ENCODE measurements around the gene TNFRSF8.
"Not testable (repeated sequence)": the region's sequence is repeated elsewhere in the genome, so short reads cannot be mapped to it uniquely, and the experiment has no call there.

TNFRSF8 gene

DNA sequence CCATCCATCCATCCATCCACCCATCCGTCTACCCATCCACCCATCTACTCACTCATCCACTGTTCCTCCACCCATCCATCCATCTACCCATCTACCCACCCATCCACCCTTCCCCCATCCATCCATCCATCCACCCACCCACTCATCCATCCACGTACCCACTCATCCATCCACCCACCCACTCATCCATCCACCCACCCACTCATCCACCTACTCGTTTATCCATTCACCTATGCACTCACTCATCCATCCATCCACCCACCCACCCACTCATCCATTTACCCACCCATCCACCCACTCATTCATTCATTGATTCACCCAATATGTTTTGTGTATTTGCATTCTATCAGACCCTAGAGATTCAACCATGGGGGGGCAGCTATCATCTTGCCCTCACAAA, 27.2 kb downstream of the TNFRSF8 start:
- no peak for DNase-seq

DNA sequence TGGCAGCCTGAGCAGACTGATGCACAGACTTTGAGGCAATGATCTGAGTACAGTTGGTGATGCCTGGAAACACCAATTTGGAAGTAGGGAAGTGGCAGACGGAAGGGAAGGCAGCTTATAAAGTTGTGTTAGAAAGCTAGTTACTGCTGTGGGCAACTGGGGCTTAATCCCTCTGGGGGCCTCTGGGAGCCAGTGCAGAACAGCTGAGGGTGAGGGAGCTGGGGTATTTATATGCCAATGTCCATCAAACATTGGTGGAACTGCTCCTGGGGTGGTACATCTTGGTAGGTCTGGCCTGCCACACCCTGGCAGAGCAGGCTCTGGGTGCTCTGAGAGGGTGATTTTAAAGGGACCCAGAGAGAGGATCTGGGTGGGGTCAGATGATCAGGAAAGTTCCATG, 28.1 kb downstream of the TNFRSF8 start:
- no peak for DNase-seq

DNA sequence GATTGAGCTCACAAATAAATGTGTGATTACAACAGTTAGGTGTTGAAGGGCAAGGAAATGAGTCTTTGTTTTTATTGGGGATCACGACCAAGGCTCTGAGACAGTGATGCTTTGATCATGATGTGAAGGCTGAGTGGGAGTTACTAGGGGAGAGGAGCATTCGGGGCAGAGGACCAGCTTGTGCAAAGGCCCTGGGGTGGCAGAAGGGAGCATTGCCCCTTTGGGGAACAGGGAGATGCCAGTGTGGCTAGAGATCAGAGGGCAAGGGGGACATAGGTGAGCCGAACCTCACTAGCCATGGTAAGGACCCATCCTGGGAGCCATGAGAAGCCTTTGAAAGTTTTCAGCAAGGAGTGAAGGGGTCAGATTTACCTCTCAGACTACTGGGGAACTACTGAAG, 31.1 kb downstream of the TNFRSF8 start:
- DNase-seq = no peak

DNA sequence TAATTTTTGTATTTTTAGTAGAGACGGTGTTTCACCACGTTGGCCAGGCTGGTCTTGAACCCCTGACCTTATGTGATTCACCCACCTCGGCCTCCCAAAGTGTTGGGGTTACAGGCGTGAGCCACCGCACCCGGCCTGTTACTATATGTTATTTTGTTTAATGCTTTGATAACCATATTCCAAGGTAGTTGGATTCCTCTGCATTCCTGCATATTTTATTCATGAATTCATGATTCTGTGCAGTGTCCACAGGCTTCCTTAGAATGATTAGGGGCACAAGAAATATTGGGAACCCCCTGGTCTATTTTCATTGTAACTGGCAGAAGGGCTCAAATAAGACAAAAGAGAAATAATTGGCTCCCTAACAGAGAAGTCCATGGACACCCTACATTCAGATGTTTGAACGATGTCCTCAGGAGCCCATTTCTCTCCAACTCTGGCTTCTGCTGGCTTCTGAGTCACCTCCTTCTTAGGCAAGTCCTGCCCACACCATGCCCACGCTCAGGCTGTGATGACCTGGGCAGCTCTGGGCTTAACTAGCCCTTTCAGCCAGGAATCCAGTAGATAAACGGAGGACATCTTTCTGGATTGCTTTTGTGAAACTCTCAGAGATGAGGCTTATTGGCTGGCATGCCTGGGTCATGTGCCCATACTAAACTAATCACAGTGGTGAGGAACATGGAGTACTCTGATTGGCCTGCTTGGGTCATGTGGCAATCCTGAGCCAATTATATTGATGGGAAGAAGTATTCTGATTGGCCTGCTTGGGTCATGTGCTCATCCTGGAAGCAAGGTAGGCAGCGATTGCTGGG, 32.6 kb downstream of the TNFRSF8 start:
- no peak for DNase-seq

DNA sequence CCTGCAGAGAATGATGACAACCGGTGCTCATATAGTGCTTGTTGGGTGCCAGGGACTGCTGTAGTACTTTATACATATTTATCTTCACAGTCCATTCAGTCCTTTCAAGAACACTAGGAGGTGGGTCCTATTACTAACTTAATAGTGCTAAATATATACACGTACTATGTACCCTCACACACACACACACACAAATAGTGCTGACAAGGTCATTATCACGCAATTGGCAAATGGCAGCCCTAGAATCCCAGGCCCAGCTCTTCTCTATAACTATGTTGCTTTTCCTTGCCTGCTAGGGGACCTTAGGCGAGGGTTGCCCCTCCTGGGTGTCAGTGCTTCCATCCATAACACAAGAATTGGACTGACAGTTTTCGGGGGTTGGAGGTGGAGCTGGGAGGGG, 33.5 kb downstream of the TNFRSF8 start:
- no peak for DNase-seq

DNA sequence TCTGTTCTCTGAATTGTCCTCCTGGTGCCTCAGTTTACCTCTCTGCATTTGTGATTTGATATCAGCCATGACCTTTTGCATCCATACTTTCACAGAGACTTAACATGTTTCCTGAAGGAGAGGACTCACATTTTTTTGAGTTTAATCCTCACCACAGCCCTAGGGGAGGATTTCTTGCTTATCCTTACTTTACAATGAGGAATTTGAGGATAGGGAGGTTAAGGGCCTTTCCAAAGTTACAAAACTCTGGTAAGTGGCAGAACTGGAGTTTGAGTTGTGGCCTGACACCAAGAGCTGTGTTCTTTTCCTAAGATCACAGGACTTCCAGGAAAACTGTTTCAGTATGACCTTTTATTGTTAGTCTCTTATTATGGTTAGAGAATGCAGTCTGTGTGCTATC, 34.2 kb downstream of the TNFRSF8 start:
- DNase-seq = no peak

DNA sequence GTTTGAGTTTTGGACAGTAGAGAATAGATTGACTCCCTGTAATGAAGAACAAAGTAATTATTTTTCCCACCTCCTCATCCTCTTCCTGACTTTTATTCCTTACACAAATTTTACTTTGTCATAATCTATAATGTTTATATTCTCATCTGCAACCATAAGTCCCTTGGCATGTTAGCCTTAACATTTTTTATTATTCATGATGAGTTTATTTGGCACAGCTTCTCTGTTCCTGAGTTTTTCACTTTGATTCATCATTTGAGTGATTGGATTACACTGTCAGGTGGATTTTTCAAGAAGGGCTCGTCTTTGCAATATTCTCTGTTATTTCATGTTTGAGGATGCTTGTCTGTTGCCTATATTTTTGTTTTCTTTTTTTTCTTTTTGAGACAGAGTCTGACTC, 35.7 kb downstream of the TNFRSF8 start:
- DNase-seq = no peak

DNA sequence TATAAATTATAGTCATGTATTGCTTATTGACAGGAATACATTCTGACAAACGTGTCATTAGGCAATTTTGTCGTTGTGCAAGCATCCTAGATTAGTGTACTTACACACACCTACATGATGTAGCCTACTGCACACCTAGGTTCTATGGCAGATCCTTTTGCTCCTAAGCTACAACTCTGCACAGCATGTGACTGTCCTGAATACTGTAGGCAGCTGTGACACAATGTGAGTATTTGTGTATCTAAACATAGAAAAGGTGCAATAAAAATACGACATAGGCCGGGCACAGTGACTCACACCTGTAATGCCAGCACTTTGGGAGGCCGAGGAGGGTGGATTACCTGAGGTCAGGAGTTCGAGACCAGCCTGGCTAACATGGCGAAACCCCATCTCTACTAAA, 36.5 kb downstream of the TNFRSF8 start:
- DNase-seq = no peak

DNA sequence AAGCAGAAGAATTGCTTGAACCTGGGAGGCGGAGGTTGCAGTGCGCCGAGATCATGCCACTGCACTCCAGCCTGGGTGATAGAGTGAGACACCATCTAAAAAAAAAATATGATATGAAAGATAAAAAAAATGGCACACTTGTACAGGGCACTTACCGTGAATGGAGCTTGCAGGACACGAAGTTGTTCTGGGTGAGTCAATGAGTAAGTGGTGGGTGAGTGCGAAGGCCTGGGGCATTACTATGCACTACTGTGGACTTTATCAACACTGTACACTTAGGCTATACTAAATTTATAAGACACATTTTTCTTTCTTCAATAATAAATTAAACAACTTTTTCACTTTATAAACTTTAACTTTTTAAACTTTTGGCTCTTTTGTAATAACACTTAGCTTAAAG, 37.0 kb downstream of the TNFRSF8 start:
- no peak for DNase-seq

DNA sequence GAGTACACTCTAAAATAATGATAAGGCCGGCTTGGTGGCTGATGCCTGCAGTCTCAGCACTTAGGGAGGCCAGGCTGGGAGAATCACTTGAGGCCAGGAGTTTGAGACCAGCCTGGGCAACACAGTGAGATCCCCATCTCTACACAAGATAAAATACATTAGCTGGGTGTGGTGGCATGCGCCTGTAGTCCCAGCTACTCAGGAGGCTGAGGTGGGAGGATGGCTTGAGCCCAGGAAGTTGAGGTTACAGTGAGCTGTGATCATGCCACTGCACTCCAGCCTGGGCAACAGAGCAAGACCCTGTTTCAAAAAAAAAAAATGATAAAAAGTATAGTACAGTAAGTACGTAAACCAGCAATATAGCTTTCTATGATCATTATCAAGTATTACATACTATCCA, 38.0 kb downstream of the TNFRSF8 start:
- not testable (repeated sequence) for DNase-seq

DNA sequence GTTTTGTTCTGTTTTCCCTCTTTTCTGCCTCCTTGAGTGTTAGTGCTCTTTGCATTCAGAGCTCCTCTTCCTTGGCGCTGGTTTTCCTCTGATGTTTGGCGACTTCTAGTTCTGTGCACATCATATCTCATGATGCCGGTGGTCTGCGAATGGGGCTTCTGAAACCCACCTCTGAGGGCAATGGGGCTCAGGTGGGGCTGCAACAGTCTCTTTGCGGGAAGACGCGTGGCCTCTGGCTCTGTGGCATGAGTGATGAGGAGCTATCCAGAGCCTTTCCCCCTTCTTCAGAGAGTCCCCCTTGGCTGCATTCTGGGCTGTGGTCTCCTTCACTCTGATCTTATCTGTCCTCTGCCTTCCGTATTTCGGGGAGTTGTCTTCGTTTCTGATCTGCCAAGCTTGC, 39.0 kb downstream of the TNFRSF8 start:
- no peak for DNase-seq

DNA sequence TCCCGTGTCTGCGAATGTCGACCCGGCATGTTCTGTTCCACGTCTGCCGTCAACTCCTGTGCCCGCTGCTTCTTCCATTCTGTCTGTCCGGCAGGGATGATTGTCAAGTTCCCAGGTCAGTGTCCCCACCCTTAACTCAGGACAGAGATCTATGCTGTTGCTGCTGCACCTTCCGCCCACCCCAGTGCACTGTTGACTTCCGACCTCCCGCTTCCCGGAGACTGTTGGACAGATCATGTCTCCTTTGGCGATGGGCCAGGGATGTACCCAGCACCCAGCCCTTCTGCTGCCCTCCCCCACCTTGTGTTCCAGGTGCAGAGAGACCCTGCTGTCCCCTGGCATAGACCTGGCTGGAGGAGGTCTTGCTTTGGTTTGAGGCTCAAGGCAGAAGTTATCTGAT, 41.3 kb downstream of the TNFRSF8 start:
- DNase-seq = no peak

DNA sequence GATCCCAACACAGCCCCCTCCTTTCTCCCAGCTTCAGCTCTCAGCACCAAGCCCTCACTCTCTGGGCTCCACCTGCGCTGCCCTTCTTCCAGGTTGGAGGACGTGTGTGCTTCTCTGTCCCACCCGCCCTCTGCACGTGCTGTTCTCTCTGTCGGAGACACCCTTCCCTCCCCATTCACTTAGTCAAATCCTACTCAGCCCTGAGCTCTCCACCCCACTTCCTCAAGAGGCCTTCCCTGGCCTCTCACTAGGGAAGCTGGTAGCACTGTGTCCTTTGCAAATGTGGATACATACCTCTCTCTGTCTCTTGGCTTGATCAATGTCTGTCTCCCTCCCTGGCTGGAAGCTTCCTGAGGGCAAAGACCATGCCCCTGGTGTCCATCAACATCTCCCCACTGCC, 43.0 kb downstream of the TNFRSF8 start:
- no peak for DNase-seq

DNA sequence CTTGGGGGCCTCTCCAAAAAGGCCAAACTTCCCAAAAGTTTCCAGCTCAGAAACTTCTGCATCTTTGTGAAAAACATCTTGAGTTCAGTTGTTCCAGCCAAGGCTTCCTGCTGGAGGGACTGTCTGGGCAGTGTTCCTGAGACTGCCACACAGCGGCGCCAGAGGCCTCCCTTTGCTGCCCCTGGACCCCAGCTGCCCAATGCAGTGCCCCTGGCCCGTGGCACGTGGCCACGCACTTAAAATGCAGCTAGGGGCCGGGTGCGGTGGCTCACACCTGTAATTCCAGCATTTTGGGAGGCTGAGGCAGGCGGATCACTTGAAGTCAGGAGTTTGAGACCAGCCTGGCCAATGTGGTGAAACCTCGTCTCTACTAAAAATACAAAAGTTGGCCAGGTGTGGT, 43.8 kb downstream of the TNFRSF8 start:
- not testable (repeated sequence) for DNase-seq

DNA sequence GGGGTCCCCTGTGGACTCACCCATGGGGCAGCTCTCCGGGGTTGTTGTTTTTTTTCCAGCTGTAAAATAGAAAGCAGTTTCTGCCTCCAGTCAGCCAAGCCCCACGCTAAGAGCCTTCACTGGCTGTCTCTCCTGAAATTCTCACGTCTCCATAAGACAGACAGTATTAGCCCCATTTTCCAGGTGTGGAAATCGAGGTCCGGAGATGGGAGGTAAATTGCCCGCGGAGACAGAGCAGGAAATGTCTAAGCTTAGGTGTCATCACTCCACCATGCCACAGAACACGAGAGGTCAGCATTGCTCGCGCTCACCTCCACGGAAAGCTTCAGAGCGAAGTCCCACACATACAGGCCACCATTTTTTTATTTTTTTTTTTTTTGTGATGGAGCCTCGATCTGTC, 44.6 kb downstream of the TNFRSF8 start:
- no peak for DNase-seq

DNA sequence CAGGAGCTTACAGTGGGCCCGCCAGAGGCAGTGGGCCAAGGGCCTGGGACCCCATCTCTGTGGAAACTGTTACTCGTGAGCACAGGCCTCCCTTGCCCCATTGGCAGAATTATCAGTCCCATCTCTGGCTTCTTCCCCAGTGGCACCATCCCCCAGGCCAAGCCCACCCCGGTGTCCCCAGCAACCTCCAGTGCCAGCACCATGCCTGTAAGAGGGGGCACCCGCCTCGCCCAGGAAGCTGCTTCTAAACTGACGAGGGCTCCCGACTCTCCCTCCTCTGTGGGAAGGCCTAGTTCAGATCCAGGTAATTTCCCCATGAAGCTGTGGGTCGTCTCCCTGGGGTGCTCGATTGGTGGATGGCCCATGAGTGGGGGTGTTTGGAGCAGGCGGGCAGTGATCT, 46.8 kb downstream of the TNFRSF8 start:
- no peak for DNase-seq

DNA sequence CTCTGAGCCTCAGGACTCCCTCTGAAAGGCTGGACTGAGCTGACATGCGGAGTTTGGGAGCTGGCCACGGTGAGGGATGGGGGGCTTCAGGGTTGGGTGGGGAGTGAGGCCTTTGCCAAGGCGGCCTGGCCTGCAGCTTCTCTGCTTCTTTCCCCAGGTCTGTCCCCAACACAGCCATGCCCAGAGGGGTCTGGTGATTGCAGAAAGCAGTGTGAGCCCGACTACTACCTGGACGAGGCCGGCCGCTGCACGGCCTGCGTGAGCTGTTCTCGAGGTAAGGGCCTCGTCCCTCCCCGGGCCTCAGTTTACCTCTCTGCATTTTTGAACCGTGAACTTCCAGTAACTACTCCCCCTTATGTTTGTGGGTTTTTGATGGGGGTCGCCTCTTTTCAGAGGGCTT, 48.6 kb downstream of the TNFRSF8 start:
- no peak for DNase-seq

DNA sequence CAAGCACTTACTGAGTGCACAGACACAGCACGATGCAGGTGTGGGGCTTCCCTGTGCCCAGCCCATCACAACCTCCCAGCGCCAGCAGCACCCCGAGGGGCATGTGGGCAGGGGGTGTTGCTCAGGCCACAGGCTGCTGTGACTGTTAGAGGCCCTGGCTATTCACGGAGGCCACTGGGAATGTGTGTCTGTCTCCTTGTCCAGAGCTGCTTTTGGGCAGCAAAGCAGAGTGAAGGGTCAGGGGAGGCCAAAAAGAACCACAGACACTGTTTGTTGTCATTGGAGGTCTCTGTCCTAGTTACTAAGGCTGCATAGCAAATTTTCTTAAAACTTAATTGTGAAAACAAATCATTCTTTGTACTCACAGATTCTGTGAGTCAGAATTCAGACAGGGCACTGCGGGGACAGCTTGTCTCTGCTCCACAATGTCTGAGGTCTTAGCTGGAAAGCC, 49.6 kb downstream of the TNFRSF8 start:
- no peak for DNase-seq

DNA sequence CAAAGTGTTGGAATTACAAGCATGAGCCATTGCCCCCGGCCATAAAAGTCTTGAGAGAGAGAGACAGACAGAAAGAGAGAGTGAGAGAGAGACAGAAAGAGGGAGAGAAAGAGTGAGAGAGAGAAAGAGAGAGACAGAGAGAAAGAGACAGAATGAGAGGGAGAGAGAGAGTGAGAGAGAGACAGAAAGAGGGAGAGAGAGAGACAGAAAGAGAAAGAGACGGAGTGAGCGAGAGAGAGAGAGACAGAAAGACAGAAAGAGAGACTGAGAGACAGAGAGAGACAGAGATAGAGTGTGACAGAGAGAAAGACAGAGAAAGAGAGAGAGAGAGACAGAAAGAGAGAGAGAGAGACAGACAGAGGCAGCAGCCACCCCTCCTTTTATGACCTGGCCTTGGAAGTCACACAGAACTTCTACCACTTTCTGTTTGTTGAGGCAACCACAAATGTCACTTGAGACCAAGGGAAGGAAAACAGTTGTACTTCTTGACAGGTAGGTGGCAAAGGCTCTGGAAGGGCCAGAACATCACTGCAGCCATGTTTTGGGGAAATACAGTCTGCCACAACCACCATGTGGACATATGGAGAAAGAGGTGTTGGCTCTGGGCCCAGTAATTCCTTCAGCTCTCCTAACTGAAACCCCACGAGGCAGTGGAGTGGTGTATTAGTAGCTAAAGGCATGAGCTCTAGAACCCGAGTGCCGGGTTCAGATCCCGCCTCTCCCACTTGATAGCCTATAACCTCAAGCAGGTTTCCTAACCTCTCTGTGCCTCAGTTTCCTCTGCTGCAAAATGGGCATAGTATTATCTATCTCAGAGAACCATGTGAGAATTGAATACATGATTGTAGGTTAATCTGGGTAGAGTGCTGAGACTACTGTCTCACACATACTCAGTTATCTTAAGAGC, 50.6 kb downstream of the TNFRSF8 start:
- no peak for DNase-seq

DNA sequence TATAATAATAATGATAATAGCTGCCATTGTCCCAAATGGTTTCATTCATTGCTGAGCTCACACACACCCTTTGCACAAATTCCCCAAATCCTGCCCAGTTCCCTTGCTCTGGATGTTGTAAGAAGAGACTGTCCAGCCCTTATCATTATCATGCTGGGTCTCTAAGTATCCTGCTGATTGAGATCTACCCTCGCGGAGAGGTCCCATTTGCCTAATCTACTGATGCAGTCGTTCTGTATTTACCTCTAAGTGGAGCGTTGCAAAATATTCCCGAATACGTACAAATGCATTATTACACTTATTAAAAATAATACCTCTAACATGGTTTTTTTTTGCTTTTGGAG, 51.2 kb downstream of the TNFRSF8 start:
- DNase-seq = no peak

DNA sequence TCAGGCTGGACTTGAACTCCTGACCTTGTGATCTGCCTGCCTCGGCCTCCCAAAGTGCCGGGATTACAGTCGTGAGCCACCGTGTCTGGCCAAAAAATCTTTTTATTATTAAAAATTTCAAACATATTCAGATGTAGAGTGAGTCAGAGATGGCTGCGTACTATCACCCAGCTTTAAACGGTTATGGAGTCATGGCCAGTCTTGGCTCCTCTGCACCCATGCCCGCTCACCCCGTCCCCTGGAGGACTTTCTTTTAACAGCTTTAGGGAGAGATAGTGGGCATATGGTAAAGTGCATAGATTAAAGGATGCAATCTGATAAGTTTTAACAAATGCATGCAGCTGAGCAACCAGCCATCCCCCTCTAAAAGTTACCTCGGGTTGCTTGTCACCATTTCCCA, 51.8 kb downstream of the TNFRSF8 start:
- DNase-seq = no peak

DNA sequence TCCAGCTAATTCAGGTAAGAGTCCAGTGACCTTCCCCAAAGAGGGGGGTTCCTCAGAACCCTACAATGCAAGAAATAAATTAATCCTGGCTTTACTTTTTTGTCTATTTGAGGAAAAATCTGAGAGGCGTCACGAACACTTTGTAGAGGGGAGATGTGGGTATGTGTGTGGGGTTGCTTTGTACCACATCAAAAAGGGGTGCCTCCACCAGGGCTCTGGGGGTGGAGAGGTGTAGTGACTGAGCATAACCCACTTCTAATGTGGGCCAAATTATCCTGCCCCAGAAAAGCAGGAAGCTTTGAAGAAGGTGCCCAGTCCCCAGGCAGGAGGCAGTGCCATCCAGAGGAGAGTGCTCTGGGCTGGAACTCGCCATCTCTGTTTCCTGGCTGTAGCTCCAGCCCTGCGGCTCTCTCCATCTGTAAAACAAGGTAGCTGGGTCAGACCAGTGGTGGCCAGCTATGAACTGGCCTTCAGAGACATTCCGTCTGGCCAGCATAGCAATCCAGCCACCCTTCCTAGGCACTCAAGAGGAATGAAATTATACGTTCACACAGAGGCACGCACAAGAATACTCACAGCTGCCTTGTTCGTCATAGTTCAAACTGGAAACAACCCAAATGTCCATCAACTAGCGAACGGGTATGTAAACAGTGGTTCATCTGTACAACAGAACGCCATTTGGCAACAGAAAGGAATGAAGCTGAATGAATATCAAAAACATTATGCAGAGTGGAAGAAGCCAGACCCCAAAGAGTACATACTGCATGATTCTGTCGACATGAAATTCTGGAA, 58.3 kb downstream of the TNFRSF8 start:
- no peak for DNase-seq

DNA sequence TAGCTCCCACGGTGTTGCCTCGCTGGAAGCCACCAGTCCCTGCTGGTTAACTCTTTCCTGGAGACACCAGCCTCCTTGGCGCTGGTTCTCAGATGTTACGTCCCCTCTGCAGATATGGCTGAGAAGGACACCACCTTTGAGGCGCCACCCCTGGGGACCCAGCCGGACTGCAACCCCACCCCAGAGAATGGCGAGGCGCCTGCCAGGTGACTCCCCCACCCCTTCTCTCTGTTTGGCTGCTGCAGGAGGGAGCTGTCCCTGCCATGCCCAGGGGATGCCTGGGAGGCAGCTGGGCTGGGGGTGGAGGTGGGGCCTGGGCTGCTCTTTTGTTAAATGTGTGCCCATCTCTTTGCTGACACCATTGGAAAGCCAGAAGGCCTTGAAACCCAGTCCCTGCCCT, 60.1 kb downstream of the TNFRSF8 start:
- DNase-seq = no peak

All from activated CD4-positive, alpha-beta T cell treated with anti-CD3 and anti-CD28 coated beads for 1 hour (primary cell).